Myocyte (in vitro differentiated cells): Measurements from ENCODE around the gene LRRC7. TPM values are rescaled to one million over a fixed set of nuclear protein-coding genes. Genes with fewer than 3 reads are reported as not detected.
A peak's percentile ranks its signal among the peaks of the same experiment; 100 is the strongest.

Experiments used
- DNase-seq: peaks from one replicate; pipeline ENCODE4 v3.0.0-alpha.2; 2012; ENCODE audit warnings: low read depth
- total RNA-seq: library from RNA; depleted of rRNA; stranded (reverse); fragments of >200 nt; gene quantifications from 2 replicates; pipeline ENCODE4 v1.2.3, GENCODE V29; 2014

The LRRC7 gene
- total RNA-seq, 1 donor from 2014 or later = 0.37 TPM

DNA sequence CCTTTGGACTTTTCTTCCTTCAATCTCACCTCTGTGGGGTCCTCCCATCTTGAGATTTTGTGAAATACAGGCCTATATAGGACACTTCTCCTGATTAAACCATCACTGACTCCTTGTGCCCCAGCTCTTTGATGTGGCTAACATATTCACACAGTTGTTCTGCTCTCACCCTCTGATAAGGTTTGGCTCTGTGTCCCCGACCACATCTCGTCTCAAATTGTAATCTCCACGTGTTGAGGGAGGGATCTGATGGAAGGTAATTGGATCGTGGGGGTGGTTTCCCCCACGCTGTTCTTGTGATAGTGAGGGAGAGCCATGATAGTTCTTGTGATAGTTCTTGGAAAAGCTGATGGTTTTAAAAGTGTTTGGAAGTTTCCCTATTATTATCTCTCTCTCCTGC lies 19.7 kb downstream of the LRRC7 start:
- no peak for DNase-seq

DNA sequence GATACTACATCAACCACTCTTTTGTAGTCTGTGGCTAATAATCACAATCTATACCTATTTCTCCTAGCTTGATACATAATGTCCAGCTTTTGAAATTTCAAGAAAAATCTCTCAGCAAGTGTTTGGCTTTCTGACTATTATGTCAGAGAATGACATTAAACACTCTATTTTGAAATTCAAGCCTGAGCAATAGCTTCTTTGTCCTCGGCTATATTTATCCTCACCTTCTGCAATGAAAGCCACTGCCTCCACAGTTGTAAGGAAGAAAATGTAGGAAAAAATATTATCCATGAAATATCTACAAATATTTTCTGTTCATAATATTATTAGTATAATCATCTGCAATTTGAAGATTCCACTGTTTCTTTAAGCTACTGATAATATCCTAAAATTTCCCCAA lies 22.1 kb downstream of the LRRC7 start:
- no peak for DNase-seq

DNA sequence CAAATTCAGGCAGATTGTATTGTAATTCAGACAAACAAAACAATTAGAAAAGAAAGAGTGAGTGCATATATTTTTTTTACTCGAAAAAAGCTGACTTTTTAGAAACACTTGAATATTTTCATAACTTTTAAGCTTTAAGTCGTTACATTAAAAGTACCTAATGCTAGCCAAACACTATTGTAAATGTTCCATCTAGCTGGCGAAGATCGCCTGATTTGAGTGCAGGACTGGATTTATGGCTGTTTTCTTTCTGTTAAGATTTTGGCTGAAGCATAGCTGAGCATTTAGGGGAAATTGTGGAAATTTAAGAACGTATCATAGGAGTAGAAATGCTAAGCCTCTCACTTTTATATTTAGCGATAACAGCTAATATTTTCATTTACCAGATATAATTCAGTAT lies 24.6 kb downstream of the LRRC7 start:
- no peak for DNase-seq

DNA sequence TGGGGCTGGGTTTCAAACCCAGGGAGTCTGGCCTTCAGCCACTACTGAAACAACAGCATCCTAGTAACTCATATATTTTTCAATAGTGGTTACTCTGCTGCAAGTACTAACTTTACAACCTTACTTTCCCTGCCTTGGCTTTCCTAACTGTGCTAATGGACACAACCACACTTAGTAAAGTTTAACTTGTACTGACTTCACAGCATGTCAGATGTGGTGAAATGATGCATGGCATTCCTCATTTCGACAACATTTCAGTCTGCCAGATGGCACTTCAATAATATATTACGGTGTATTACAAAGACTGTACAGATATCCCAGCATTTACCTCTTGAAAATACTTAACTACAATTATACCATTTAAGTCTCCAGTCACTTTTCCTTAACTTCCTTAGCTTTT lies 27.8 kb downstream of the LRRC7 start:
- no peak for DNase-seq

DNA sequence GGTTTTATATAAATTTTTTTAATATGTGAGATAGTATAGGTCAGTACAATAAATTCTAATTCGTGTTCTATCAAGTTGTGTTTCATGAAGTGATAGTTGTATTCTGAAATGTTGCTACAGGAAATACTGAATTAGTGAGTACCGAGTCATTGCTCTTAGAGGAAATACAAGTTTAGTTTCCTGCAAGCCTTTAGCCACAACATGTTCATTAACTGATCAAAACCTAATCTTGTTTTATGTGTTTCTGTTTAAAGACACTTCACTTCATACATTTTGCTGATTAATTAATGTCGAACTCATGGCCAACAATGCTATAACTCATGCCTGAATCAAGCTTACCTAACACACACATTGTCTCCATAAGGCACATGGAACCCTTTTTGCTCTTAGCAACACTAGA lies 43.6 kb downstream of the LRRC7 start:
- no peak for DNase-seq

DNA sequence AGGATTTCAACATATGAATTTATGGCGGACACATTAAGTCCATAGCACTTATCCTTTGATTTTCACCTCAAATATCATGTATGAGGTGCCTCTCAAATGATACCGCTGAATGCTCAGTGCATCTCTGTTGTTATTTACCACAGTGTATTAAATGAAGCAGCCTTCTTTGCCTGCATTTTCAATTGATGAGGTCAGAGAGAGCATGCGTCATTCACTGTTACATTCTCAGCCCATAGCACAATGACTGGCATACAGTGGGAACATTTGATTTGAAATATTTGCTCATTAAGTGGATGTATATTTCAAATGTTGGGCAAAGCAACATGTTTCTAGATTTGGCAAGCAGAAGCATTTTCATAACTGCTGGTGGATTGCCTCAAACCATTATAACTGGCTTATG lies 45.7 kb downstream of the LRRC7 start:
- no peak for DNase-seq

DNA sequence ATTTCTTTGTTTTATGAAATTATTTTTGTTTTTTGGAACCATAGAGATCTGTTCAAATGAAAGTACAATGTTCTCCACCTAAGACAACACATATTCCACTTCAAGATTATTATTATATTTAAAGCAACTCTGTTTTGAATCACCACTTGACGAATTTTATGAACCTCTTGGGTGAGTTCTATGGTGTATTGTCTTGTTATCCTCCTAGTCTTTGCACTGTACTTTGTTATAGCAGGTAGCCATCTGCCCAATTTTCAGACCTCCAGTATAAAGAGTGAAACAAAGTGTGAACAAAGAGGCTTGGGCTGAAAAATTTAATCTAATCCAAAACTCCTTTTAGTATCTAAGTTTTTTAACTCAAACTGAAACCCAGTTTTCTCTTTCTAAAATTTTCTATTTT lies 71.0 kb downstream of the LRRC7 start:
- DNase-seq = no peak

DNA sequence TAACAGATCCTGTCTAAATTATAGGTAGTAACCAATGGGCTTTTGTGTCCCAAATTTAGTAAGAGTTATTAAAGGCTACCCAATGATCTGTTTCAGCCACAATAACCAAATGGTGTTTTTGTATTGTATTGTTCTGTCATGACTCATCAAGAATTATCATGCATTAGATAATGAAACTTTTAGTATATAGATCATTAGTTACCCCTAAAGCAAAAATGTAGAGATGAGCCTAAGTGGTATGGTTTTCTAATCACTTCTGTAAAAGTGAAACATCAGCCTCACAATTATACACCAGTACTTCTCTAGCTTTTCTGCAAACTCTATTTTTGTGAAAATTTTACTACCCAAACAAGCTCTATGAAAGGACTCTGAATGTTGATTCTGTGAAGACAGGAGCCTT lies 71.4 kb downstream of the LRRC7 start:
- DNase-seq = no peak

DNA sequence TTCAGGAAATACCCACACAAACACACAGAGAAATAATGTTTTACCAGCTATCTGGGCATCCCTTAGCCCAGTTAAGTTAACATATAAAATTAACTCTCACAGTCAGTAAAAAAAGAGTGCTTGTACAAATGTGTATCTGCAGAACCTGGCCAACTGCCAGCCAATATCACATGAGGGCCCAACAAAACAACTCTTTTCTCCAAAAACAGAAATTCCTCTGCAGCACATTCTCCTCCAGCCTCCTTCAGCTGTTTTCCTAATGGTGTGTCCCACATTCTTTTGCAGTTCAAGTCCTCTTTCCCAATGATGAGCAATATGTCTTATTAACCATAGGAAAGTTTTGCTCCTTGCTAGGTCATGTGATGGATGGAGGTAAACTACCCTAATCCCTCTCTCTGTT lies 75.5 kb downstream of the LRRC7 start:
- DNase-seq = no peak

DNA sequence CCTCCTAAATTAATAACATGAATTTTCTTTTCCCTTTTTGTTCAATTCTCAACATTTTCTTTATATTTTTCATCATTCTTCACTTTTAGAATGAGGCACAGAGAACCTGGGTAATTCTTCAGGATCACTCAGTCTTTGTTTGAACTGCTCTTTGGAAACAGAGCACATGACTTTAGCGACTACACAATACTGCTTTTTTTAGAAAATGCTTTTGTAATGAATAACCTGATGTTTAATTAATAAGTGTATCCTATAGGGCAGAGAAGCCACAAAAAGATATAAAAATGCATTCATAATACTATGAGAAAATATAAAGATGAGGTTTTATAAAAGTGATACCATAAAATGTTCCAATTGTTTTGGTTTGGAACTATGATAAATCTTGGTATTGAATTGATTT lies 77.8 kb downstream of the LRRC7 start:
- DNase-seq = no peak

DNA sequence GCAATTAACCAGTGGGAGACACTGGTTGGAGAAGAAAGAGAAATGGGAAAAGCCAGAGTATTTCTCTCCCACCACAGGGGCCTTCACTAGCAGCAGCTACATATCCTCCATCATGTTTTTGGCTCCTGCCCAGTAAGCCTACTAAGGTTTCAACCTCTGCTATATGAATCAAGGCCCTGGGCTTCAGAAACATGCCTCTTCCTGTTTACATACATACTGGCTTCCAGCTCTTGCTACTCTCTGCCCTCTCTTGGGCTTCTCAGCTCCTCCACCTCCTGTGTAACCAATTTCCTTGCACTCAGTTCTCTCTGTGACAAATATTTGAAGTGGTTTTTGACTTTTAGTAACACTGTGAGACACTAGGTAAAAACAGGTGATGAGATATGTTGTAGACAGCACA lies 80.8 kb downstream of the LRRC7 start:
- no peak for DNase-seq

DNA sequence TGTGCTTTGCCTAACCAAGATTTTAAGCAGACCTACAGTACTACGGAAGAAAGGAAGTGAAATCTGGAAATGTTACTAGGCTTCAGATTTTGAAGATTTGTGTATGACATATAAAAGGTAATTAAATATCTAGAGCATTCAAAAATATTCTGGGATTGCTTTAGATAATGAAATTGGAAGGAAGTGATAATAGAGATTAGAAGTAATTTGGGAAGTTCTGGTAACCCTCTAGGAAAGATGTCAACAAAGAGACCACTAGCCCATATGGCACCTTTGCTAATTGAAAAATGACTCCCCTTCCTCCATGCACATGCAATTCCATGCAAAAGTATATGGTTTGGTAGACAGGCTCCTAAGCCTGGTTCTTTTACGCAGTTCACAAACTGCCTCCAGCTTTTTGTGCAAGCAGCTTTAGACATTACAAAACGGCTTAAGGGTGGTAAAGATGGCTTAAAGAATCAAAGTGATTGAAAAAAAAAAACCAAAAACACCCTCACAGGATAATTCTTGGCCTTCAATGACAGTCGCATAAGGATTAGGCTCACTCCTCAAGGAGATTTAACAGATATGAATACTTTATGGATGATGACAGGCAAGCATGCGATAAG lies 81.8 kb downstream of the LRRC7 start:
- DNase-seq = no peak

DNA sequence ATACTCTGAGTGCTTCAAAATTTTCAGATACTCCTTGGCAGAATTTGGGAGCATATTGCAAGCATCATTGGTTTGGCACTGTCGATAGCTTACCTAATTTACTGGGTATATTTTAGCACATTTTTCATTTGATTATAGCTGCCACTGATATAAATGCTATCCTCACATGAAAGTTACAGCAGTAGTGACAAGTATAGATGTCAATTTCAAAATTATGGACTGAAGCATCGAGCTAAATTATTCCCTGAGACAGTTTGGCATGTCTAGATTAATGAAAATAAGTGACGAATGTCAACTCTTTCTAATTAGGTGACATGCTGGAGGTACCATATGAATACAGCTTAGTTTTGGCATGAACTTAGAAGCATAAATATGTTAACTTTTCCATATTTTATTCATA lies 83.1 kb downstream of the LRRC7 start:
- DNase-seq = no peak

DNA sequence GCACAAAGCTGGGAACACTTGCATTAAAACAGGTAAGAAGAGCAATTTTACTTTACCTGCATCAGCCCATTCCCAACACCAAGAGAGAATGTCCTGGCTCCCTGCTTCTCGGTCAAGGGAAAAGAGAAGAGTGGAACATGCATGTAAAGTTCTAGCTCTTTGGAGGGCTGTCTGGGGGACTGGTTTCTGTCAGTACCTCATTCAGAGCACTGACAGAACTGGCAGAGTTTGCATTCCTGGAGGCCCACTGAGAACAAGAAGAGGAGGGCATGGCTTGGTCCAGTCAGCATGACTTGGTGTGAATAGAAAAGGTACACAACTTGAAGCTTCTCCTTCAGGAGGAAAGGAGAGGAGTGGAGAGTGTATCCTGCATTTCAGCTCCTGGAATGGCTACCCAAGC lies 83.9 kb downstream of the LRRC7 start:
- DNase-seq = no peak

DNA sequence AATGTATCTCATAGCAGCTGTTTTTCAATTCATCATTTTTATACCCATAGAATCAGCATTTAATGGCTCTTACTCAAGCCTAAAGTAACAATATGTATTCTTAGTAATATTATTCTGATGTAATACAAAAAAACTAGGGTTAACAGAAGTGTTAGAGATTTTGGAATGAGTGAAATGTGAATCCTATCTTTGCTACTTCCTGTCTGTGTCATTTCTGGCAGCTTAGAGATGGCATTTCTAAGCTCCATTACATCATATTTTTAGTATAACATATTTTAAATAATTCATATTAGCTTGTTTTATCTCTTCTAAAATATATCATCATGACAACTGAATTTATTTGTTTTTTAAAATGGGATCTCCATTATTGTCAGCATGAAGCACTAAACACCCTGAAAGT lies 90.2 kb downstream of the LRRC7 start:
- DNase-seq = no peak

DNA sequence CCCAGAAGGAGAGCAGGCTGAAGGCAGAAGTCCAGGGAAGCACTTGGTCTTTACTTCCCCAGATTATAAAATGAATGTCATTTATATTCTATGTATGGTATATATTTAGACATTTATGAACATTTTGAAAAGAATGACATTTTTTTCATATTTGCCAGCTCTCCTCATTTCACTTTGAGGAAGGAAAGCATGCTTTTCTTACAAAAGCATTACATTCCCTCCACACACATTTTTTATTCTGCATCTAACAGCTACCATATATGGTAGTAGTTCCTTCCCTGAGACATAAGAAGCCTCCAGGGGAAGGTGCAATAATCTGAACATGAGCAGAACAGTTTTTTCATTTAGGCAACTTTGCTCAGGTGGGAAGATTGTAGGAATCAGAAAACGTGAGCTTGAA lies 94.0 kb downstream of the LRRC7 start:
- no peak for DNase-seq

DNA sequence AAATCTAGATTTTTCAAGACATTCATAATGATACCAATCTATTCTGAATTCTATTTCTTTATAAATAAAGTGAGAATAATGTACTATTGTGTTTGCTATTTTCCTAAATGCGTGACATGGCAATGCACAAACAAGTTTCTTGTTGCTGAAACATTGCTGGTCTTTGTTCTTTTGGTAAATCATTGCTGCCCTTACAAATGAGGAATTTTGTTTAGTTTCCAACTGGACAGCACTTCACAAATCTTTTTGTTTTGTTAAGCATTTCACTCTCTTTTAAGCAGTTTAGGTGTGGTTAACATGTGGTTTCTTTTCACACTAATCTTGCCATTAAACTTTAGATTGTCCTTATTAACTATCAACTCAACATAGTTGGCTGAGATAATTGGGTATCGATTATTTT lies 94.6 kb downstream of the LRRC7 start:
- DNase-seq = no peak

DNA sequence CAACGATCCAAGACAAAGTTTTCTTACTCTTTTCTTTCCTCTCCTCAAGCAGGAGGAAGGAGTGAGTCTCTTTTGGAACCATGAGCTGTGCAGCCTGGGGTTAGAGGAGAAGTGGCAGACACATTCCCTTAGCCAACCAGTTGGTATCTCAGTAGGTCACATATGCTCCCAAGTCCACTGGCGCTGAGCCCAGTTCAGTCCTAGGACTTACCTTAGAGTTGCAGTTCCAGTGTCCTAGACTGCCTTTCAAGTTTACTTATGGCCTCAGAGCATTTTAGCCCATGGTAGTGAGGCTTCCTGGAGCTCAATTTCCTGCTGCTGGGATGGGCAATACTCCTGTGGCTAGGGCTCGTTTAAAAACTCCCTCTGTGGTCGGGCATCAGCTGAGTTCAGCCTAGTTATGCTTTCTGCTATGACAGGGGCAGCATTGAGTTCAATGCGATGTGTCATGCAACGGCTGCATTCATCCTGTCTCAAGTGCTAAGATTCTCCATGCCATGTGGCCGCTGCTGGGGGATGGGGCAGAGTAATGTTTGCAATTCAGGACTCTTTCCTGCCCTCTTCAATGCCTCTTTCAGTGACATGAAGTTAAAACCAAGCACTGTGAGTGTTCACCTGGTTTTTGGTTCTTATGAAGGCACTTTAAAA lies 103.8 kb downstream of the LRRC7 start:
- DNase-seq = peak; percentile 28

DNA sequence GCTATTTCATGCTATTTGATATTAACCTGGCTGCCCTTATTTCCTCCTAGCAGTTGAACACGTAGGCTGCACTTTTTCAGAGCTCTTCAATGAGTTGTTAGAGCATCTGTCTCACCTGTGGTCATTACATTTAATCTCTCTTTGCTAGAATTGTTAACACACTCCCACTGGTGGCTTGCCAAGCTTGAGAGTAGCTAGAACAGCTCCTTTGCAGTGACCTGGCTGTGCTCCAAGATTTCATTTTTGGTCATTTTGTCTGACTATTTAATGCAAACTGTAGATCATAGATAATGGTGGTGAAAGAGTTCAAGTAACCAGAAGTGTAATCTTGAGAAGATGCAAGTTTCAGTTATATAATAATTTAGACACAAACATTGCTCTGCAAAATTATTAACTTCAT lies 105.6 kb downstream of the LRRC7 start:
- DNase-seq = no peak

DNA sequence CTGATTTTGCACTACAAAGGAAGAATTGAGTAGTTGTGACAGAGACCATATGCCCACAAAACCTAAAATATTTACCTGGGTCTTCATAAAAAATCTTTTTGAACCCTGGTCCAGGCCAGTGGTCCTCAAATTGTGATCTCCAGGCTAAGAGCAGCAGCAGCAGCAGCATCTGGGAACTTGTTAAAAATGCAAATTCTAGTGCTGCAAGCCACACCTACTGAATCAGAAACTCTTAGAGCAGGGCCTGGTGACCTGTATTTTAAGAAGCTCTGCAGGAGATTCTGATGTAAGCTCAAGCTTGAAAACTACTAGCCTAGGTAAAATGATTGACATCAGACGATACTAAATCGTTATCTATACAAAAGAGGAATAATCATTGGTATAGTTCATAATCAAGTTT lies 112.2 kb downstream of the LRRC7 start:
- DNase-seq = no peak

DNA sequence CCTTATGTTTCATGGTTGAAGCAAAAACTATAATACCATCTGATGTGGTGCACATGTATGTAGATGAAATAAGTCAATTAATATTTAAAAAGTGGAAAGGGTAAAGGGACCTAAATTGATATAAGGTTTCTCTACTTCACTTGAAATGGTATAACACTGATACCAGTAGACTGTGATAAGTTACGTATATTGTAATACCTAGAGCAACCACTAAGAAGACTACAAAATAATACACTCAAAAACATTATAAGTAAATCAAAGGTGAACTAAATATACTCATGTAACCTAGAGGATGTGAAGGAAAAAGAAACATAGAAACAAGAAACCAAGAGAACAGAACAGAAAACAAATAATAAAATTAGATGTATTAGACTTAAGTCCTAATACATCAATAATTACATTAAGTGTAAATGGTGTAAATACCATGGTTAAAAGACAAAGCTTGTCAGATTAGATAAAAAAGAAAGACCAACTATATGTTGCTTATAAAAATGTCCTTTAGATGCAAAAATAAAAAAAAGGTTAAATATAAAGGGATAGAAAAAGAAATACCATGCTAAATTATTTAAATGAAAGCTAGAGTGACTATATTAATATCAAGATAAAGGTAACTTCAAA lies 118.8 kb downstream of the LRRC7 start:
- DNase-seq = no peak

DNA sequence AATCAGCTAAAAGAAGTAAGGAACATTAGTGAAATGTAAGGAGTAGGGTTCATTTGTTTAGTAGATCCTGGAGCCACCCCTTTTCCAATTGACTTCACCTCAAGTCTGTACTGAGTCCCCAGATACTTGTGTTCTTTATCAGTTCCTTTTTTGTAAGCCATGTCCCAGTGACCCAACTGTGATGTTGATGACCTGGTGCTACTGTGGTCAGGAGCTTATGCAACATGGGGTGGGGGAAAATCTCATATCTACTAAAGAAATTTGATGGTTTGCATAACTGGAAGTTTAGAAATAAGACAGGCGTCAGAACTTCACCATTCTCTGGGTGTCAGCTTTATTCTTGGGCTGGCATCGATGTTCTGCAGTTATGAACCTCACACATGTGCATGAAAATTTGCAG lies 120.5 kb downstream of the LRRC7 start:
- no peak for DNase-seq

DNA sequence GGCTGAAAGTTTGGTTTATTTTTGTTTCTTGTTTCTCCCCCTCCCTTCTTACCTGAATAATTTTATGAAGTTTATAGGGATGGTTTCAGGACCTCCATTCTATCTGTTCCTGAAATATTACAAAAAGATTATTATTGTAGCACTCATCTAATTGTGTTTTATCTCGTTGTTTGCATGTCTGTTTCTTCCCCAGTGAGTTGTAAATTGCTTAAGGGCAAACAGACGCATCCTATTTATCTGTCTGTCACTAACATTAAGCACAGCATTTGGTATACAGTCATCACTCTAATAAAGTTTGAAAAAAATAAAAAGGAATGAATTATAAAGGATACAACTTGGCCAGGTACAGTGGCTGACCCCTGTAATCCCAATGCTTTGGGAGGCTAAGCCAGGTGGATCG lies 123.5 kb downstream of the LRRC7 start:
- no peak for DNase-seq
